Neural progenitor cell (in vitro differentiated cells): ENCODE measurements around the gene TMPRSS13.

Source experiments
- EZH2phosphoT487 ChIP-seq: fragments of 200-600 bp; sonication (generic); IDR thresholded peaks from 2 replicates; pipeline ENCODE4 v1.6.1; 2017; ENCODE audit warnings: antibody characterized with exemption
- TF ChIP-seq, protein P1 (sequence below): fragments of 200-600 bp; sonication (generic); IDR thresholded peaks from 2 replicates; pipeline ENCODE4 v1.5.1; 2017; ENCODE audit warnings: antibody characterized with exemption, mild to moderate bottlenecking

GRCh38 chr11:117861151-117862018 is 67.8 kb downstream of the TMPRSS13 start:
- no peak for TF ChIP-seq EZH2phosphoT487
- TF ChIP-seq, protein P1, sequence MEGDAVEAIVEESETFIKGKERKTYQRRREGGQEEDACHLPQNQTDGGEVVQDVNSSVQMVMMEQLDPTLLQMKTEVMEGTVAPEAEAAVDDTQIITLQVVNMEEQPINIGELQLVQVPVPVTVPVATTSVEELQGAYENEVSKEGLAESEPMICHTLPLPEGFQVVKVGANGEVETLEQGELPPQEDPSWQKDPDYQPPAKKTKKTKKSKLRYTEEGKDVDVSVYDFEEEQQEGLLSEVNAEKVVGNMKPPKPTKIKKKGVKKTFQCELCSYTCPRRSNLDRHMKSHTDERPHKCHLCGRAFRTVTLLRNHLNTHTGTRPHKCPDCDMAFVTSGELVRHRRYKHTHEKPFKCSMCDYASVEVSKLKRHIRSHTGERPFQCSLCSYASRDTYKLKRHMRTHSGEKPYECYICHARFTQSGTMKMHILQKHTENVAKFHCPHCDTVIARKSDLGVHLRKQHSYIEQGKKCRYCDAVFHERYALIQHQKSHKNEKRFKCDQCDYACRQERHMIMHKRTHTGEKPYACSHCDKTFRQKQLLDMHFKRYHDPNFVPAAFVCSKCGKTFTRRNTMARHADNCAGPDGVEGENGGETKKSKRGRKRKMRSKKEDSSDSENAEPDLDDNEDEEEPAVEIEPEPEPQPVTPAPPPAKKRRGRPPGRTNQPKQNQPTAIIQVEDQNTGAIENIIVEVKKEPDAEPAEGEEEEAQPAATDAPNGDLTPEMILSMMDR, result no peak
